Fibroblast of lung (primary cell): ENCODE data around the gene CDCP1. TPM values are rescaled to one million over a fixed set of nuclear protein-coding genes. Genes with fewer than 3 reads are reported as not detected.

Source experiments
- DNase-seq, 2 donors: peaks; one replicate each; pipeline versions ENCODE4 v3.0.0 to v3.0.0-alpha.2; 2010; ENCODE audit warnings: low read depth in 2 of 2
- H2AFZ ChIP-seq: 2 replicates; pipeline ENCODE4 v1.5.1; 2012; ENCODE audit warnings: low read length, control low read depth, inconsistent platforms
- H3K27ac ChIP-seq: 2 replicates; pipeline ENCODE4 v1.5.1; 2011; ENCODE audit warnings: low read length, control low read depth; ENCODE audit not compliant: insufficient read depth
- H3K27me3 ChIP-seq: 2 replicates; pipeline ENCODE4 v1.5.1; 2011; ENCODE audit warnings: mild to moderate bottlenecking, low read length; ENCODE audit not compliant: control insufficient read depth, insufficient read depth
- H3K36me3 ChIP-seq: 2 replicates; pipeline ENCODE4 v1.5.1; 2011; ENCODE audit warnings: low read length; ENCODE audit not compliant: control insufficient read depth, insufficient read depth
- H3K4me1 ChIP-seq: 2 replicates; pipeline ENCODE4 v1.5.1; 2011; ENCODE audit warnings: low read length; ENCODE audit not compliant: control insufficient read depth, insufficient read depth; ENCODE audit errors: extremely low read depth
- H3K4me2 ChIP-seq: 2 replicates; pipeline ENCODE4 v1.5.1; 2011; ENCODE audit warnings: low read length, control low read depth; ENCODE audit not compliant: insufficient read depth; ENCODE audit errors: extremely low read depth
- H3K4me3 ChIP-seq, 4 experiments: fragments of 200-600 bp in 1 of 4; sonication (generic) in 1 of 4; replicated peaks in 1 of 4; 2 replicates each; pipeline ENCODE4 v1.5.1; 2011 to 2016; ENCODE audit warnings: low read length in 4 of 4, low read depth in 3 of 4, mild to moderate bottlenecking in 3 of 4, control low read depth in 2 of 4, inconsistent platforms in 1 of 4, mixed read lengths in 1 of 4; ENCODE audit not compliant: insufficient read depth in 1 of 4; ENCODE audit errors: control extremely low read depth in 1 of 4
- H3K79me2 ChIP-seq: 2 replicates; pipeline ENCODE4 v1.5.1; 2012; ENCODE audit warnings: mild to moderate bottlenecking, low read length, inconsistent platforms; ENCODE audit not compliant: control insufficient read depth, insufficient read depth
- H3K9ac ChIP-seq: 2 replicates; pipeline ENCODE4 v1.5.1; 2011; ENCODE audit warnings: mild to moderate bottlenecking, low read length, control low read depth; ENCODE audit not compliant: insufficient read depth
- H3K9me3 ChIP-seq: 2 replicates; pipeline ENCODE4 v1.5.1; 2012; ENCODE audit warnings: low read depth, low read length; ENCODE audit not compliant: control insufficient read depth, insufficient read depth
- H4K20me1 ChIP-seq: 2 replicates; pipeline ENCODE4 v1.5.1; 2011; ENCODE audit warnings: low read length; ENCODE audit not compliant: control insufficient read depth, insufficient read depth; ENCODE audit errors: extremely low read depth
- EZH2 ChIP-seq: IDR thresholded peaks from 2 replicates; pipeline ENCODE4 v1.5.1; 2012; ENCODE audit warnings: low read length, control low read depth, mild to moderate bottlenecking; ENCODE audit errors: missing control alignments
- polyA plus RNA-seq, 2 donors: library from polyadenylated mRNA; depleted of rRNA in 1 of 2; stranded (reverse) in 1 of 2; unstranded in 1 of 2; fragments of >200 nt; gene quantifications; 2 replicates each; pipeline ENCODE4 v1.2.1, GENCODE V29; 2011 to 2012; ENCODE audit warnings: missing spikeins in 1 of 2
- total RNA-seq: library from RNA; depleted of rRNA; stranded (reverse); fragments of >200 nt; gene quantifications from 2 replicates; pipeline ENCODE4 v1.2.1, GENCODE V29; 2014
- TF ChIP-seq, protein P1 (sequence below), 2 donors: IDR thresholded peaks in 1 of 2; conservative IDR thresholded peaks in 1 of 2; 1 replicate in 1 of 2; 2 replicates in 1 of 2; pipeline ENCODE4 v1.5.1; 2011 to 2012; ENCODE audit warnings: low read length in 2 of 2, control low read depth in 1 of 2, inconsistent platforms in 1 of 2, low read depth in 1 of 2, mild to moderate bottlenecking in 1 of 2

The CDCP1 gene
- total and polyA plus RNA-seq, 2 donors (not counting 1 experiment from before 2014, with no cell fraction given) = 25.6 to 56.1 TPM

DNA sequence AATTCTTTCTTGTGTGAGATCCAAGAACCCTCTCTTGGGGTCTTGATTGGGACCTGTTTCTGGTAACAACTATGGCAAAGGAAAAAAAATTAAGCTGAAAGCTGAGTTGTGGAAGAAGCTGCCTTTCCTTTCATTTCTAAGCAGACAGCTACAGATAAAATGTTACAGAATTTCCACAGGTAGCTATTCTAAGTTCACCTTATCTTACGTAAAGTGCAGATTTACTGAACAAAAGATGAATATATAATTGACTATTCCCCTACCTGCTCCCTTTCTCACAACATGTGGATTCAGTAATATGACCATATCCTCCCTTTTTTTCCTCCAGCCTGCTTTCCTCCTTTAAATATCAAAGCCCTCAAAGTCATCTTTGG is 83.5 kb downstream of the CDCP1 start:
- peak overlapping the region; percentile 89 for H3K27ac ChIP-seq
- H3K4me1 ChIP-seq = peaks cover 30% of the 10 kb centered on the region
- H4K20me1 ChIP-seq = no peaks in the 10 kb centered on the region
- TF ChIP-seq EZH2 = no peak
- TF ChIP-seq, protein P1, sequence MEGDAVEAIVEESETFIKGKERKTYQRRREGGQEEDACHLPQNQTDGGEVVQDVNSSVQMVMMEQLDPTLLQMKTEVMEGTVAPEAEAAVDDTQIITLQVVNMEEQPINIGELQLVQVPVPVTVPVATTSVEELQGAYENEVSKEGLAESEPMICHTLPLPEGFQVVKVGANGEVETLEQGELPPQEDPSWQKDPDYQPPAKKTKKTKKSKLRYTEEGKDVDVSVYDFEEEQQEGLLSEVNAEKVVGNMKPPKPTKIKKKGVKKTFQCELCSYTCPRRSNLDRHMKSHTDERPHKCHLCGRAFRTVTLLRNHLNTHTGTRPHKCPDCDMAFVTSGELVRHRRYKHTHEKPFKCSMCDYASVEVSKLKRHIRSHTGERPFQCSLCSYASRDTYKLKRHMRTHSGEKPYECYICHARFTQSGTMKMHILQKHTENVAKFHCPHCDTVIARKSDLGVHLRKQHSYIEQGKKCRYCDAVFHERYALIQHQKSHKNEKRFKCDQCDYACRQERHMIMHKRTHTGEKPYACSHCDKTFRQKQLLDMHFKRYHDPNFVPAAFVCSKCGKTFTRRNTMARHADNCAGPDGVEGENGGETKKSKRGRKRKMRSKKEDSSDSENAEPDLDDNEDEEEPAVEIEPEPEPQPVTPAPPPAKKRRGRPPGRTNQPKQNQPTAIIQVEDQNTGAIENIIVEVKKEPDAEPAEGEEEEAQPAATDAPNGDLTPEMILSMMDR (conservative IDR thresholded peaks at IDR 0.05 in 1 of 2, IDR thresholded peaks at IDR 0.05 in 1 of 2; ENCODE audit: low read depth in 1 of 2, low read length in 2 of 2) = no peak
- DNase-seq = no peak
- no peaks in the 10 kb centered on the region for H3K79me2 ChIP-seq
- H3K4me2 ChIP-seq = no peak overlapping the region
- no peak overlapping the region for H2AFZ ChIP-seq
- H3K27me3 ChIP-seq = no peaks in the 10 kb centered on the region
- no peaks in the 10 kb centered on the region for H3K9me3 ChIP-seq
- H3K4me3 ChIP-seq = no peak overlapping the region
- no peaks in the 10 kb centered on the region for H3K36me3 ChIP-seq
- no peak overlapping the region for H3K9ac ChIP-seq

DNA sequence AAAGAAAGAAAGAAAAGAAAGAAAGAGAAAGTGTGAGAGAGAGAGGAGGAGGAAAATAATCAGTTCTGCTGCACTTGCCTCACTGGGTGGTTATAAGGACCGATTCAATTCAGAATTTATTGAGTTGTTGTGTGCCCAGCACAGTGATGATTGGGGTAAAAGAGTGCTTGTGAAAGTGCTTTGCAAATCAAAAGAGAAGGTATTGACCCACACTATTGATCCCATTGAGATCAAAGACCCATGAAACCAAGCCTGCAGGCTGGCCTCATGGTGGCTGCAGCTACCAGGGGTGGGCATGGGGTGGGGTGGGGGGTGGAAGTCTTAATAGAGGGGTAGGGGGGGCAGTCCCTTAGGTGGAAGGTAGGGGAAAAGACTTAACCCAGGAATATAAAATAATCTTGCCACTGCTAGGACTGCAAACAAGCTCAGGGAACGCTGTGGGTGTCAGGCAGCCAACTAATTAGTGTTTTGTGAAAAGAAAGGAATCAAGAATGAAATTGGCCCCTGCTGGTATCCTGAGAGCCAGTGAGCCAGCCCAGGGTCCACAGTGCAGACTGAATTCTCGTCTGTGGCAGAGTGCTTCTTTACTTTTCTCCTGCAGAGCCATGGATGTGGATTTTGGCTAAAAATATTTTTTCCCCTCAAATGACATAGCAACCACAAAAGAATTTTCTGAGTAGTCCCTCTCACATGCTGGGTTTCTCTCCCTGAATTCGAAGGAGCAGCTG is 85.8 kb downstream of the CDCP1 start:
- no peak overlapping the region for H3K4me3 ChIP-seq
- no peaks in the 10 kb centered on the region for H3K79me2 ChIP-seq
- no peak overlapping the region for H3K9ac ChIP-seq
- H3K4me1 ChIP-seq = peaks cover 36% of the 10 kb centered on the region
- no peak overlapping the region for H3K4me2 ChIP-seq
- H3K27me3 ChIP-seq = no peaks in the 10 kb centered on the region
- H3K9me3 ChIP-seq = no peaks in the 10 kb centered on the region
- DNase-seq = no peak
- no peaks in the 10 kb centered on the region for H3K36me3 ChIP-seq
- H3K27ac ChIP-seq = peak overlapping the region; percentile 89
- no peak overlapping the region for H2AFZ ChIP-seq
- TF ChIP-seq, protein P1 (conservative IDR thresholded peaks at IDR 0.05 in 1 of 2, IDR thresholded peaks at IDR 0.05 in 1 of 2; ENCODE audit: low read depth in 1 of 2, low read length in 2 of 2) = no peak
- no peak for TF ChIP-seq EZH2
- no peaks in the 10 kb centered on the region for H4K20me1 ChIP-seq

DNA sequence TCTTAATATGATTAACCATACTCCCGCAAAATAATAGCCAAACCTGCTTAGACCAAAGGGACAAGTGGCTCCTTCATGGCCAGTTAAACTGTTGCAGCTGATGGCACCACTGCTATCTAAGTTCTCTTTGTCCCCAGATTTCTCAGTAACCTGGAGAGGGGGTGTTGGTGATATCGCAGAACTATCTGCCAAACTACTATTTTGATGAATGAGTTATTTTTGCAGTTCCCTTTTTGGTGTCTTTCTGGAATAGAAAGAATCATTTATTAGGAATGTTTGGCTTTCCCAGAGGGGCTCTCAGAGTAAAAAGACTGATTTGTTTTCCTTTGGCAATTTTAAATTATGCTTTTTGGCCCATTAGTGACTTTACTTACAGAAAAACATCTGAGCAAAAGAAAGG is 87.0 kb downstream of the CDCP1 start:
- no peaks in the 10 kb centered on the region for H3K79me2 ChIP-seq
- DNase-seq = no peak
- TF ChIP-seq, protein P1 (conservative IDR thresholded peaks at IDR 0.05 in 1 of 2, IDR thresholded peaks at IDR 0.05 in 1 of 2; ENCODE audit: low read depth in 1 of 2, low read length in 2 of 2) = no peak
- no peak for TF ChIP-seq EZH2
- H3K9ac ChIP-seq = no peak overlapping the region
- peak overlapping the region; percentile 37 for H3K27ac ChIP-seq
- H3K36me3 ChIP-seq = no peaks in the 10 kb centered on the region
- H2AFZ ChIP-seq = no peak overlapping the region
- no peaks in the 10 kb centered on the region for H3K9me3 ChIP-seq
- no peak overlapping the region for H3K4me3 ChIP-seq
- H3K27me3 ChIP-seq = no peaks in the 10 kb centered on the region
- H4K20me1 ChIP-seq = no peaks in the 10 kb centered on the region
- peaks cover 33% of the 10 kb centered on the region for H3K4me1 ChIP-seq
- no peak overlapping the region for H3K4me2 ChIP-seq
